ENCODE data around the gene SLC35B2. TPM values are rescaled to one million over a fixed set of nuclear protein-coding genes. Genes with fewer than 3 reads are reported as not detected.

SLC35B2 gene
- total RNA-seq, 1 experiment from 2014 or later: 90.6 TPM

- H4K20me1 ChIP-seq (ENCODE audit: low read length): no peaks in the 10 kb centered on the region
- H2AFZ ChIP-seq (ENCODE audit: low read length): no peak overlapping the region
- H3K9me3 ChIP-seq (ENCODE audit: low read length): no peaks in the 10 kb centered on the region
- no peaks in the 10 kb centered on the region for H3K79me2 ChIP-seq (ENCODE audit: low read length)
- H3K4me3 ChIP-seq (ENCODE audit: low read length): no peak overlapping the region
- BruUV-seq (replicated peaks): no TSS peak
- H3K27ac ChIP-seq (ENCODE audit: low read length): no peak overlapping the region
- H3K27me3 ChIP-seq (ENCODE audit: low read length): no peaks in the 10 kb centered on the region
- TF ChIP-seq EZH2phosphoT487 (IDR thresholded peaks at IDR 0.05; ENCODE audit: borderline replicate concordance, low read length): no peak
- TF ChIP-seq EZH2 (IDR thresholded peaks at IDR 0.05; ENCODE audit: low read length, unreplicated experiment): no peak
- TF ChIP-seq CTCF (conservative IDR thresholded peaks at IDR 0.05; ENCODE audit: low read depth, low read length): no peak
- ATAC-seq: no peak
- intact Hi-C loops (cut with micrococcal nuclease): loop anchor here (5.0 kb wide), 1 partner anchor 37 kb away; the partner anchor contains the start of gene NFKBIE
- DNase-seq: no peak
- no peaks in the 10 kb centered on the region for H3K4me1 ChIP-seq (ENCODE audit: insufficient read depth, low read length)
- no peak overlapping the region for H3K4me2 ChIP-seq (ENCODE audit: low read length)
- no peak overlapping the region for H3K9ac ChIP-seq (ENCODE audit: low read length)
- H3F3A ChIP-seq (ENCODE audit: low read length, unreplicated experiment): no peaks in the 10 kb centered on the region
- peaks cover 35% of the 10 kb centered on the region for H3K36me3 ChIP-seq (ENCODE audit: low read depth, low read length)
- POLR2A ChIA-PET (ENCODE audit: unreplicated experiment): no interaction called here
- no peaks in the 10 kb centered on the region for H3K9me2 ChIP-seq (replicated peaks; ENCODE audit: low read length)
- CTCF ChIA-PET: no interaction called here
Measured at GRCh38 chr6:44303842-44304241, 46.5 kb upstream of the SLC35B2 start.

GRCh38 chr6:44302856-44303255 is 45.5 kb upstream of the SLC35B2 start:
- Histone ChIP-seq H3K9ac (ENCODE audit: low read length) (no peak overlapping the region), H3K9me3 (ENCODE audit: low read length) (no peaks in the 10 kb centered on the region), H3K27ac (ENCODE audit: low read length) (no peak overlapping the region), H2AFZ (ENCODE audit: low read length) (no peak overlapping the region), H3K27me3 (ENCODE audit: low read length) (peaks cover 8% of the 10 kb centered on the region), H3K36me3 (ENCODE audit: low read depth, low read length) (peaks cover 35% of the 10 kb centered on the region), H3F3A (ENCODE audit: low read length, unreplicated experiment) (no peaks in the 10 kb centered on the region), H3K4me2 (ENCODE audit: low read length) (no peak overlapping the region), H4K20me1 (ENCODE audit: low read length) (no peaks in the 10 kb centered on the region), H3K4me3 (ENCODE audit: low read length) (no peak overlapping the region), H3K4me1 (ENCODE audit: insufficient read depth, low read length) (no peaks in the 10 kb centered on the region), H3K9me2 (replicated peaks; ENCODE audit: low read length) (no peaks in the 10 kb centered on the region), H3K79me2 (ENCODE audit: low read length) (no peaks in the 10 kb centered on the region)
- DNase-seq: no peak
- no peak for ATAC-seq
- intact Hi-C loops (cut with micrococcal nuclease): loop anchor here (5.0 kb wide), 1 partner anchor 36 kb away; the partner anchor contains the start of gene NFKBIE
- TF ChIP-seq EZH2phosphoT487 (IDR thresholded peaks at IDR 0.05; ENCODE audit: borderline replicate concordance, low read length) (no peak), EZH2 (IDR thresholded peaks at IDR 0.05; ENCODE audit: low read length, unreplicated experiment) (no peak), CTCF (conservative IDR thresholded peaks at IDR 0.05; ENCODE audit: low read depth, low read length) (no peak)
- BruUV-seq (replicated peaks): no TSS peak
- ChIA-PET CTCF (no interaction called here), POLR2A (ENCODE audit: unreplicated experiment) (no interaction called here)

GRCh38 chr6:44301782-44302564 is 44.6 kb upstream of the SLC35B2 start:
- POLR2A ChIA-PET (ENCODE audit: unreplicated experiment): no interaction called here
- H3K9me2 ChIP-seq (replicated peaks; ENCODE audit: low read length): no peaks in the 10 kb centered on the region
- no peak overlapping the region for H3K4me3 ChIP-seq (ENCODE audit: low read length)
- H3K9me3 ChIP-seq (ENCODE audit: low read length): no peaks in the 10 kb centered on the region
- BruUV-seq (replicated peaks): no TSS peak
- no peak overlapping the region for H3K4me2 ChIP-seq (ENCODE audit: low read length)
- no peaks in the 10 kb centered on the region for H3F3A ChIP-seq (ENCODE audit: low read length, unreplicated experiment)
- no peak overlapping the region for H3K9ac ChIP-seq (ENCODE audit: low read length)
- H3K27me3 ChIP-seq (ENCODE audit: low read length): peaks cover 17% of the 10 kb centered on the region
- no peak overlapping the region for H3K27ac ChIP-seq (ENCODE audit: low read length)
- no peak overlapping the region for H2AFZ ChIP-seq (ENCODE audit: low read length)
- H3K79me2 ChIP-seq (ENCODE audit: low read length): no peaks in the 10 kb centered on the region
- H3K36me3 ChIP-seq (ENCODE audit: low read depth, low read length): peaks cover 35% of the 10 kb centered on the region
- no peaks in the 10 kb centered on the region for H3K4me1 ChIP-seq (ENCODE audit: insufficient read depth, low read length)
- CTCF ChIA-PET: no interaction called here
- no peaks in the 10 kb centered on the region for H4K20me1 ChIP-seq (ENCODE audit: low read length)
- DNase-seq (no peak), ATAC-seq (no peak)
- intact Hi-C loops (cut with micrococcal nuclease): loop anchor here (5.0 kb wide), 1 partner anchor 35 kb away; the partner anchor contains the start of gene NFKBIE
- TF ChIP-seq EZH2 (IDR thresholded peaks at IDR 0.05; ENCODE audit: low read length, unreplicated experiment): no peak
- TF ChIP-seq EZH2phosphoT487 (IDR thresholded peaks at IDR 0.05; ENCODE audit: borderline replicate concordance, low read length): no peak
- no peak for TF ChIP-seq CTCF (conservative IDR thresholded peaks at IDR 0.05; ENCODE audit: low read depth, low read length)
